Measurements from ENCODE around the gene MAP4K4. TPM values are rescaled to one million over a fixed set of nuclear protein-coding genes. Genes with fewer than 3 reads are reported as not detected.
A peak's percentile ranks its signal among the peaks of the same experiment; 100 is the strongest.

Gene MAP4K4
- total RNA-seq, 2 experiments from 2014 or later = 92.8 to 94.0 TPM

DNA sequence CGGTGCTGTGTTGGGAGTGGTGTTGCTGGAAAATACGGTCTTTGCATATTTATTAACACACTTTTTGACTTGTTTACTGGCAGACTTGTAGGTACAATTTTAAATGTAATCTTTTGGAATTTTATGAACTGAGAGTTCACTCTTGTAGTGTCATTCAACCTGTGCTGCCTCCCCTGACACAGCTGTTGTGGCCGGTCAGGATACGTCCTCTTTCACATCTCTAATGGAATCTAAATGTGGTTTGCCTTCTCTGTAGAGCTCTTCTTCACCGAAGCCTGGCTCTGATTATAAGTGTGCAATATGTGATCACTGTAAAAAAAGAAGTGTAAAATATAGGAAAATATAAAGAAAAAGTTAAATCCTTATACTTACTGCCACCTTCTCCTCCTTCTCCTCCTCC lies 94.7 kb downstream of the MAP4K4 start:
- Histone ChIP-seq H3K27ac (ENCODE audit: low read depth in 1 of 2, low read length in 2 of 2) (no peak overlapping the region), H3K9me3 (ENCODE audit: control insufficient read depth in 1 of 2, insufficient read depth in 1 of 2, low read length in 2 of 2) (no peaks in the 10 kb centered on the region), H3K27me3 (ENCODE audit: control insufficient read depth in 1 of 2, insufficient read depth in 2 of 2, low read length in 2 of 2) (no peaks in the 10 kb centered on the region), H3K4me3 (ENCODE audit: low read length) (no peak overlapping the region), H3K4me1 (ENCODE audit: insufficient read depth, low read length) (peaks cover 22% of the 10 kb centered on the region), H3K36me3 (ENCODE audit: insufficient read depth, low read length) (peaks cover 18% of the 10 kb centered on the region)
- peaks cover 97% of the 10 kb centered on the region for H3K4me1 Mint-ChIP-seq (ENCODE audit: low read depth)
- CTCF ChIA-PET = interaction anchor here (1.0 kb wide), 1 partner anchor 20 kb away, joined by 3 read pairs; no protein-coding TSS in a partner anchor
- ATAC-seq (ENCODE audit: poor library complexity) (no peak), DNase-seq (no peak)
- H3K27ac Mint-ChIP-seq = peak overlapping the region; percentile 16
- no peaks in the 10 kb centered on the region for H3K9me3 Mint-ChIP-seq
- peaks cover 45% of the 10 kb centered on the region for H3K36me3 Mint-ChIP-seq (ENCODE audit: low read depth)
- no peak overlapping the region for H3K4me3 Mint-ChIP-seq
- POLR2A ChIA-PET = no interaction called here
- TF ChIP-seq, protein P1, sequence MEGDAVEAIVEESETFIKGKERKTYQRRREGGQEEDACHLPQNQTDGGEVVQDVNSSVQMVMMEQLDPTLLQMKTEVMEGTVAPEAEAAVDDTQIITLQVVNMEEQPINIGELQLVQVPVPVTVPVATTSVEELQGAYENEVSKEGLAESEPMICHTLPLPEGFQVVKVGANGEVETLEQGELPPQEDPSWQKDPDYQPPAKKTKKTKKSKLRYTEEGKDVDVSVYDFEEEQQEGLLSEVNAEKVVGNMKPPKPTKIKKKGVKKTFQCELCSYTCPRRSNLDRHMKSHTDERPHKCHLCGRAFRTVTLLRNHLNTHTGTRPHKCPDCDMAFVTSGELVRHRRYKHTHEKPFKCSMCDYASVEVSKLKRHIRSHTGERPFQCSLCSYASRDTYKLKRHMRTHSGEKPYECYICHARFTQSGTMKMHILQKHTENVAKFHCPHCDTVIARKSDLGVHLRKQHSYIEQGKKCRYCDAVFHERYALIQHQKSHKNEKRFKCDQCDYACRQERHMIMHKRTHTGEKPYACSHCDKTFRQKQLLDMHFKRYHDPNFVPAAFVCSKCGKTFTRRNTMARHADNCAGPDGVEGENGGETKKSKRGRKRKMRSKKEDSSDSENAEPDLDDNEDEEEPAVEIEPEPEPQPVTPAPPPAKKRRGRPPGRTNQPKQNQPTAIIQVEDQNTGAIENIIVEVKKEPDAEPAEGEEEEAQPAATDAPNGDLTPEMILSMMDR (IDR thresholded peaks at IDR 0.05) = no peak
- intact Hi-C loops (cut with DNase I, micrococcal nuclease) = loop anchor here in 1 of 2 experiments (5.0 kb wide), 1 partner anchor 35 kb away; no protein-coding TSS in a partner anchor
- H3K27me3 Mint-ChIP-seq = no peaks in the 10 kb centered on the region

DNA sequence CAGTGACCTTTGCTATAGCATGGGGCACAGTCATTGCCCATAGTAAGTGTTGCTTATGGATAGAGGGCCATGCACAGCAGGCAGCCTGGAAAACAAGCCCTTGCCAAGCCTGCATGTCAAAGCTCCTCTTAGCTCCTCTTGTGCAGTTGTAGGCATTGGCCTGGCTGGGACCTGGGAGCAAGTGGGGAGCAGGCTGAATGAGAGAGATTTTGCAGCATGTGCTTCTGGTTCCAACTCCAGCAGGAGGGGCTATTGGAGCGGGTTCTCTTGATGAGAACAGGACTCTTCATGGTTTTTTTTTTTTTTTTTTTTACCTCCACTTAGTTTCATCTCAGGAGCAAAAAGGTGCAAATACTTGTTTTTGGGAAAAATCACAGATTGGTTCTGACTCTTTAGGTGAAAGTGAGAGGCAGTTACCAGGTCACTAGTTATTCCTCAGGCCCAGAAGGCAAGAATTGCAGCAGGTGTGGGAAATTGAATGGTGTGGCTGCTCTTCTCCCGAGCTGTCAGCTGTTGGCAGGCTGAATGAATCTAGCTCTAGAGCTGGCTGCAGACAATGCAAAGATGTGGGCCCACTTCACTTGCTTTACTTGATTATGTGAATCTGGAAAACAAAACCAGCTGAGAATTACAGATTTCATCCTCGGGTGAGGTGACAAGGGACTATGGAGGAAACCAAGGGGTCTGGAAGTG lies 95.9 kb downstream of the MAP4K4 start:
- POLR2A ChIA-PET = interaction anchor here (0.7 to 1.1 kb wide), 2 partner anchors 74 to 221 kb away, joined by 3 read pairs; no protein-coding TSS in a partner anchor
- Mint-ChIP-seq H3K4me3 (no peak overlapping the region), H3K27me3 (no peaks in the 10 kb centered on the region), H3K27ac (peak overlapping the region; percentile 13), H3K4me1 (ENCODE audit: low read depth) (peaks cover 92% of the 10 kb centered on the region), H3K9me3 (no peaks in the 10 kb centered on the region), H3K36me3 (ENCODE audit: low read depth) (peaks cover 45% of the 10 kb centered on the region)
- H3K36me3 ChIP-seq (ENCODE audit: insufficient read depth, low read length) = peaks cover 18% of the 10 kb centered on the region
- H3K27ac ChIP-seq (ENCODE audit: low read depth in 1 of 2, low read length in 2 of 2) = no peak overlapping the region
- ATAC-seq (ENCODE audit: poor library complexity) (peak; percentile 39), DNase-seq (peak in 5 of 14 experiments; percentile 9 to 36 (median 31))
- CTCF ChIA-PET = interaction anchor here (0.7 to 1.7 kb wide), 5 partner anchors 11 to 38 kb away, joined by 3 to 4 read pairs (median 3); no protein-coding TSS in a partner anchor
- H3K4me1 ChIP-seq (ENCODE audit: insufficient read depth, low read length) = peaks cover 19% of the 10 kb centered on the region
- H3K9me3 ChIP-seq (ENCODE audit: control insufficient read depth in 1 of 2, insufficient read depth in 1 of 2, low read length in 2 of 2) = no peaks in the 10 kb centered on the region
- no peak overlapping the region for H3K4me3 ChIP-seq (ENCODE audit: low read length)
- H3K27me3 ChIP-seq (ENCODE audit: control insufficient read depth in 1 of 2, insufficient read depth in 2 of 2, low read length in 2 of 2) = no peaks in the 10 kb centered on the region
- intact Hi-C loops (cut with DNase I, micrococcal nuclease) = loop anchor here in 1 of 2 experiments (5.0 kb wide), 1 partner anchor 34 kb away; no protein-coding TSS in a partner anchor
- TF ChIP-seq, protein P1 (IDR thresholded peaks at IDR 0.05) = no peak

DNA sequence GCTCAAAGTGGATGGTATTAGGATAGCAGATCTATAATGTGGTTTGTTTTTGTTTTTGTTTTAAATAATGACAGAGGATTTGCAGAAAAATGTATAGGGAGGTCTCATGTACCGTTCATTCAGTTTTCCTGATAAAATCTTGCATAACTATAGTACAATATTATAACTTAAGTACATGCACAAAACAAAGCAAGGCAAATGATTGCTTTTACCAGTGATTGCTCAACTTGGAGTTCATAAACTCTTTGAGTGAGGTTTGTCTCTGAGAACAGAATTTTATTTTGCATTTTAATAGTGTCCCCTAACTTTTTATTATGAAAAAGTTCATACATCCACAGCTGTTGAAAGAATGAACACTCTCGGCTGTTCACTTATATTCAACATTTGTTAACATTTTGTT lies 96.6 kb downstream of the MAP4K4 start:
- POLR2A ChIA-PET = interaction anchor here (0.7 kb wide), 1 partner anchor 220 kb away, joined by 3 read pairs; no protein-coding TSS in a partner anchor
- H3K4me3 ChIP-seq (ENCODE audit: low read length) = no peak overlapping the region

More for the DNA sequence above, 96.6 kb downstream of the MAP4K4 start:
- no peaks in the 10 kb centered on the region for H3K27me3 ChIP-seq (ENCODE audit: control insufficient read depth in 1 of 2, insufficient read depth in 2 of 2, low read length in 2 of 2)
- H3K36me3 Mint-ChIP-seq (ENCODE audit: low read depth) = peaks cover 46% of the 10 kb centered on the region
- H3K27ac ChIP-seq (ENCODE audit: low read depth in 1 of 2, low read length in 2 of 2) = no peak overlapping the region
- H3K9me3 ChIP-seq (ENCODE audit: control insufficient read depth in 1 of 2, insufficient read depth in 1 of 2, low read length in 2 of 2) = no peaks in the 10 kb centered on the region
- peaks cover 92% of the 10 kb centered on the region for H3K4me1 Mint-ChIP-seq (ENCODE audit: low read depth)
- intact Hi-C loops (cut with DNase I, micrococcal nuclease) = loop anchor here in 1 of 2 experiments (5.0 kb wide), 1 partner anchor 33 kb away; no protein-coding TSS in a partner anchor
- DNase-seq (no peak), ATAC-seq (ENCODE audit: poor library complexity) (no peak)
- peaks cover 19% of the 10 kb centered on the region for H3K4me1 ChIP-seq (ENCODE audit: insufficient read depth, low read length)
- H3K27ac Mint-ChIP-seq = peak overlapping the region; percentile 13
- H3K9me3 Mint-ChIP-seq = no peaks in the 10 kb centered on the region
- H3K36me3 ChIP-seq (ENCODE audit: insufficient read depth, low read length) = peaks cover 18% of the 10 kb centered on the region
- H3K27me3 Mint-ChIP-seq = no peaks in the 10 kb centered on the region
- CTCF ChIA-PET = interaction anchor here (1.3 to 1.7 kb wide), 3 partner anchors 10 to 37 kb away, joined by 3 to 4 read pairs (median 4); no protein-coding TSS in a partner anchor
- TF ChIP-seq, protein P1 (IDR thresholded peaks at IDR 0.05) = no peak
- no peak overlapping the region for H3K4me3 Mint-ChIP-seq

Measured in CD4-positive, alpha-beta T cell (primary cell).